ENCODE measurements around the gene GALNT10. TPM values are rescaled to one million over a fixed set of nuclear protein-coding genes. Genes with fewer than 3 reads are reported as not detected.

The GALNT10 gene
- total RNA-seq, 1 donor from 2014 or later = 23.5 TPM

DNA sequence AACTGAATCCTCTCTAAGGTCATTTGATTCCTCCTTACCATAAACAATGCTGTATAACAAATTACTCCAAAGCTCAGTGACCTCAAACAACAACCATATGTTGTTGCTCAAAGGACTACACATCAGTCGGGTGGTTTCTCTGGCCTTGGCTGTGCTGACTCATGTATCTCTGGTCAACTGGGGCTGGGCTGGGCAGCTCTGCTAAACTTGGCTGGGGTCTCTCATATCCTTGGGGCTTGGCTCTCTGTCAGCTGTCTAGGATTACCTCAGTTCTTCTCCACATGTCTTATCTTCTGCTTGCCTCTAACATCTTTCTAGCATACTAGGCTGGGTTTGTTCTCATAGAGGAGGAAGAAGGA is 86.4 kb downstream of the GALNT10 start:
- TF ChIP-seq, protein P1, sequence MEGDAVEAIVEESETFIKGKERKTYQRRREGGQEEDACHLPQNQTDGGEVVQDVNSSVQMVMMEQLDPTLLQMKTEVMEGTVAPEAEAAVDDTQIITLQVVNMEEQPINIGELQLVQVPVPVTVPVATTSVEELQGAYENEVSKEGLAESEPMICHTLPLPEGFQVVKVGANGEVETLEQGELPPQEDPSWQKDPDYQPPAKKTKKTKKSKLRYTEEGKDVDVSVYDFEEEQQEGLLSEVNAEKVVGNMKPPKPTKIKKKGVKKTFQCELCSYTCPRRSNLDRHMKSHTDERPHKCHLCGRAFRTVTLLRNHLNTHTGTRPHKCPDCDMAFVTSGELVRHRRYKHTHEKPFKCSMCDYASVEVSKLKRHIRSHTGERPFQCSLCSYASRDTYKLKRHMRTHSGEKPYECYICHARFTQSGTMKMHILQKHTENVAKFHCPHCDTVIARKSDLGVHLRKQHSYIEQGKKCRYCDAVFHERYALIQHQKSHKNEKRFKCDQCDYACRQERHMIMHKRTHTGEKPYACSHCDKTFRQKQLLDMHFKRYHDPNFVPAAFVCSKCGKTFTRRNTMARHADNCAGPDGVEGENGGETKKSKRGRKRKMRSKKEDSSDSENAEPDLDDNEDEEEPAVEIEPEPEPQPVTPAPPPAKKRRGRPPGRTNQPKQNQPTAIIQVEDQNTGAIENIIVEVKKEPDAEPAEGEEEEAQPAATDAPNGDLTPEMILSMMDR (conservative IDR thresholded peaks at IDR 0.05; ENCODE audit: low read depth, low read length) = no peak
- no peak overlapping the region for H3K4me3 ChIP-seq (ENCODE audit: low read depth, low read length)
- DNase-seq (ENCODE audit: low read depth) = no peak

DNA sequence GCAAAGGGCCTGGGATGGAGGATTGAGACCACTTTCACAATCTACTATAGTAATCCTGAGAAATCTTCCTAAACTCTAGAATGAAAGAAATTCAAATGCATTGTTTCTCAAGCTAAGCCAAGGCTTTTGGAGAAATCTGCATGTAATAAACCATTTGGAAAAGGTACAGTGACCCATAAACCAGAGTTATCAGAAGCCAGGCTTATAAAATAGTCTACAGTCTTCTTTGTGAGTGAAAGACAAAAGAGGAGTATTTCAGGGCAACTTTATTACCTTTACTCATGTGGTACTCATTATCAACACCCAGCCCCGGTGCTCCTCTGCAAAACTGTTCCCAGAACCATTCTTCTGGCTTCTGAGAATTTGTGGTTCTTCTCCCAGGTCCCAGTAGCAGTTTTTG is 87.0 kb downstream of the GALNT10 start:
- TF ChIP-seq, protein P1 (conservative IDR thresholded peaks at IDR 0.05; ENCODE audit: low read depth, low read length) = no peak
- DNase-seq (ENCODE audit: low read depth) = no peak
- no peak overlapping the region for H3K4me3 ChIP-seq (ENCODE audit: low read depth, low read length)

DNA sequence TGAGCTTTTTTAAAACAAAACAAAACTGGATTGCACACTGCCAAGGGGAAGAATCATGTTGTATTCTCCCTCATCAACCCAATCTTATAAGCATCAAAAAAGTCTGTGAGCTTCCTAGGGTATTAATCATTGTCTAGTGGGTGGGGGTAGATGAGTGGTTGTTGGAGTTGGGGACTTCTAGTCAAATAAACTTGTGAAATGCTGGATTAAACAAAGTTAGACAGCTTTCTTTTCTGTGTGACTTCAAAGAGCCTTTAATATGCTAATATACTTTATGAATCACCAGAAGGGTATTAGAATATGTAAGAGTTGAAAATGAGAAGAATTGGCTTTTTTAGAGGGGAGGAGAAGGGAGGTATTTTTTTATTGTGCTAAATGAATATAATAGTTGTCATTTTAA is 87.7 kb downstream of the GALNT10 start:
- H3K4me3 ChIP-seq (ENCODE audit: low read depth, low read length) = no peak overlapping the region
- TF ChIP-seq, protein P1 (conservative IDR thresholded peaks at IDR 0.05; ENCODE audit: low read depth, low read length) = no peak
- DNase-seq (ENCODE audit: low read depth) = no peak

DNA sequence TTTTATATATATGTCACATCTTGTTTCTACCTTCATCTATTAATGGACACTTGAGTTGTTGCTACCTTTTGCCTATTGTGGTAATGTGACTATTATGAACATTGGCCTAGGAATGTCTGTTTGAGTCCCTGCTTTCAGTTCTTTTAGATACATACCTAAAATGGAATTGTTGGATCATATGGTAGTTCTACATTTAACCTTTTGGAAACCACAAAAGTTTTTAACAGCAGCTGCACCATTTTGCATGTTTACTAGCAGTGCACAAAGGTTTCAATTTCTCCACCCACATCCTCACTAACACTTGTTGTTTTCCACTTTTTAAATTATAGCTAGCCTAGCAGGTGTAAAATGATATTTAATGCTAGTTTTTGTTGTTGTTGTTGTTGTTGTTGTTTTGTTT is 88.4 kb downstream of the GALNT10 start:
- no peak overlapping the region for H3K4me3 ChIP-seq (ENCODE audit: low read depth, low read length)
- DNase-seq (ENCODE audit: low read depth) = no peak
- TF ChIP-seq, protein P1 (conservative IDR thresholded peaks at IDR 0.05; ENCODE audit: low read depth, low read length) = no peak

DNA sequence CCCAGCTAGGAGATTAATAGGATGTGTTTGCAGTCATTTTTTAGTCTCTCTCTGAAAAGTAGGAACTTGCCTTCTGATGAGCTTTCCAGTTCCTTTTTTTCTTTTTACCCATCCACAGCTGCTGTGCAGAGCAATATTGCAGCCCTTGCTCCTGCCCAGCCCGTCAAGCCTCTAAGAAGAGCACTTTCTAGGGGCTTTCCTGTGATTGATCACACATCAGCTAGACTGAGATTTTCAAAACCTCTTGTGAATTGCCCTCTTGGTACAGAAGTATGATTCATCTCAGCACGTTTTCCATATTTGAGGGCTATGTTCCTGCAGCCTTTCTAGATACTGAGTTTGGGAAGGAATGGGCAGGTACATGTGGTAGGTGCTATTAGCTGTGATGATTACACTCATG is 93.9 kb downstream of the GALNT10 start:
- no peak for DNase-seq (ENCODE audit: low read depth)
- H3K4me3 ChIP-seq (ENCODE audit: low read depth, low read length) = no peak overlapping the region
- TF ChIP-seq, protein P1 (conservative IDR thresholded peaks at IDR 0.05; ENCODE audit: low read depth, low read length) = no peak

DNA sequence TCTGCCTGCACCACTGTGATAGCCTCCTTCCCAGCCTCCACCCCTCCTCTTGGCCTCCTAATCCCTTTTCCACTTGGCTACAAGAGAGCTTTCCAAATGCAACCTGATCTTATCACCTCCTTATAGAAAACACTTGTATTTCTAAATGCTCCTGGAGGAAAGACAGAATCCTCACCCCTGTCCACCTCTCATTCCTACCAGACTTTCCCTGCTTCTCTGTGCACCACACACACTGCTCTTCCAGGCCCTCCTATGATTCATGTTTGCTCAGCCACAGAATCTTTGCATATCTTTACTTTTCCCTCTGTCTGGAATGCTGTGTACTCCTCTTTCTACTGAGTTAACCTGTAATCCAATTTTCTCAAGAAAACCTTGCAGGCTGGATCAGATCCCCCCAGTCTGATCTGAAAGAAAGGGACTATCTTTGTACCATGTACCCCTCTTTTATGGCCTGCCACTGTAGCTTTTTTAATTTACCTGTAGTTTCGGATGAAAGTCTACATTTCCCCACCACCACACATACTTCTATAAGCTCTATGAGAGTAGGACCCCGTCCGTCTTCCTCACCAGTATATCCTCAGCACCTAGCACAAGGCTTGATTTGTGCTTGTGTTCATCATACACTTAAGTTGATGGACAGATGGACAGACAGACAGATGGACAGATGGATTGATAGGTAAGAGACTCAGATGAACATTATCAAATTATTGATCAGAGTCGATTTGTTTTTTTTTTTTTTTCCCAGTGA is 95.3 kb downstream of the GALNT10 start:
- no peak overlapping the region for H3K4me3 ChIP-seq (ENCODE audit: low read depth, low read length)
- TF ChIP-seq, protein P1 (conservative IDR thresholded peaks at IDR 0.05; ENCODE audit: low read depth, low read length) = no peak
- peak; percentile 56 for DNase-seq (ENCODE audit: low read depth)

DNA sequence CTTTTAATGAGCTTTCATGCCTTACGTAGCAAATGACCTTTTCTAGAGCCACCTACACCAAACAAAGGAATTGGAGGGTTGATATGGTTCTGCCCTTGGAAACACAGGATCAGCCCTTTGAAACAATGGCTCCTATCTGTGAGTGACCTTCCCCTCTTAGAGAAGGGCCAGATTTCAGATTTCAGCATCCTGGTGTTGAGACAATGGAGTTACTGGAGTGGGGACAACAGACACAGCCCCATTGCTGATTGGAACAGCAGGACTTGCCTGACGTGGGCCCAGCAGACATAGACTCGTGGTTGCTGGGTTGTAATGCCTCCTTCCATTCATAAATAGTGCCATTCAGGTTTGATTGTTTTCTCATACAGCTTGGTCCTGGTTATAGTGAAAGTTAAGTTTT is 96.0 kb downstream of the GALNT10 start:
- TF ChIP-seq, protein P1 (conservative IDR thresholded peaks at IDR 0.05; ENCODE audit: low read depth, low read length) = no peak
- no peak for DNase-seq (ENCODE audit: low read depth)
- H3K4me3 ChIP-seq (ENCODE audit: low read depth, low read length) = no peak overlapping the region
